ENCODE measurements around the gene IGDCC3. TPM values are rescaled to one million over a fixed set of nuclear protein-coding genes. Genes with fewer than 3 reads are reported as not detected.

The IGDCC3 gene
- total and polyA plus RNA-seq, 2 donors (not counting 1 experiment from before 2014, with no cell fraction given) = not detected

- intact Hi-C loops (cut with micrococcal nuclease) = no loop called here
- Histone ChIP-seq H2AFZ (ENCODE audit: insufficient read depth, low read depth, low read length, poor library complexity, severe bottlenecking) (no peak overlapping the region), H3K4me2 (replicated peaks; ENCODE audit: low read depth, low read length, poor library complexity, severe bottlenecking) (no peak overlapping the region), H3K27ac (ENCODE audit: low read length in 2 of 2) (no peak overlapping the region), H3K9ac (ENCODE audit: low read length) (no peak overlapping the region), H3K4me3 (ENCODE audit: control extremely low read depth in 1 of 5, extremely low read depth in 1 of 5, insufficient read depth in 1 of 5, low read depth in 2 of 5, low read length in 4 of 5) (no peak overlapping the region), H3K27me3 (replicated peaks in 1 of 4; ENCODE audit: control extremely low read depth in 1 of 4, control insufficient read depth in 3 of 4, insufficient read depth in 4 of 4, low read length in 3 of 4) (peaks cover 0 to 43% (median 19%) of the 10 kb centered on the region in 4 experiments), H3K79me2 (ENCODE audit: control insufficient read depth, insufficient read depth, low read length) (no peaks in the 10 kb centered on the region), H3K9me3 (ENCODE audit: control extremely low read depth in 1 of 3, control insufficient read depth in 2 of 3, insufficient read depth in 1 of 3, low read length in 2 of 3) (peaks cover 0 to 3% (median 0%) of the 10 kb centered on the region in 3 donors), H3K4me1 (ENCODE audit: control insufficient read depth in 2 of 2, insufficient read depth in 2 of 2, low read length in 2 of 2) (peaks cover 10 to 13% of the 10 kb centered on the region in 2 donors), H3K36me3 (replicated peaks in 1 of 2; ENCODE audit: control extremely low read depth in 1 of 2, control insufficient read depth in 1 of 2, extremely low read depth in 1 of 2, insufficient read depth in 2 of 2, low read length in 1 of 2) (no peaks in the 10 kb centered on the region), H4K20me1 (ENCODE audit: control insufficient read depth, insufficient read depth, low read length, poor library complexity, severe bottlenecking) (no peaks in the 10 kb centered on the region)
- Mint-ChIP-seq H3K4me3 (no peak overlapping the region), H3K27ac (no peak overlapping the region), H3K9me3 (ENCODE audit: insufficient read depth) (no peaks in the 10 kb centered on the region), H3K27me3 (peaks cover 50% of the 10 kb centered on the region), H3K4me1 (peaks cover 5% of the 10 kb centered on the region)
- TF ChIP-seq EZH2 (IDR thresholded peaks at IDR 0.05; ENCODE audit: borderline replicate concordance, insufficient read depth, low read depth, low read length, poor library complexity, severe bottlenecking) = no peak
- TF ChIP-seq CTCF (IDR thresholded peaks at IDR 0.05) = no peak
- ATAC-seq (ENCODE audit: low read depth) (no peak), DNase-seq (no peak)
- CTCF ChIA-PET = interaction anchor here (1.3 to 2.0 kb wide), 2 partner anchors 8 to 358 kb away, joined by 3 to 7 read pairs; no protein-coding TSS in a partner anchor
- 98% methylated on average over 5 of the region's 10 CpGs for WGBS (ENCODE audit: insufficient coverage)
- POLR2A ChIA-PET = no interaction called here
Observed at GRCh38 chr15:65391732-65392131, 13.9 kb upstream of the IGDCC3 start.

GRCh38 chr15:65390447-65390846 lies 12.6 kb upstream of the IGDCC3 start:
- ATAC-seq (ENCODE audit: low read depth) (no peak), DNase-seq (no peak)
- Histone ChIP-seq H3K4me2 (replicated peaks; ENCODE audit: low read depth, low read length, poor library complexity, severe bottlenecking) (no peak overlapping the region), H3K27me3 (replicated peaks in 1 of 4; ENCODE audit: control extremely low read depth in 1 of 4, control insufficient read depth in 3 of 4, insufficient read depth in 4 of 4, low read length in 3 of 4) (peaks cover 0 to 34% (median 11%) of the 10 kb centered on the region in 4 experiments), H3K79me2 (ENCODE audit: control insufficient read depth, insufficient read depth, low read length) (no peaks in the 10 kb centered on the region), H3K9ac (ENCODE audit: low read length) (no peak overlapping the region), H3K27ac (ENCODE audit: low read length in 2 of 2) (no peak overlapping the region), H4K20me1 (ENCODE audit: control insufficient read depth, insufficient read depth, low read length, poor library complexity, severe bottlenecking) (no peaks in the 10 kb centered on the region), H3K4me1 (ENCODE audit: control insufficient read depth in 2 of 2, insufficient read depth in 2 of 2, low read length in 2 of 2) (peaks cover 1 to 2% of the 10 kb centered on the region in 2 donors), H2AFZ (ENCODE audit: insufficient read depth, low read depth, low read length, poor library complexity, severe bottlenecking) (no peak overlapping the region), H3K36me3 (replicated peaks in 1 of 2; ENCODE audit: control extremely low read depth in 1 of 2, control insufficient read depth in 1 of 2, extremely low read depth in 1 of 2, insufficient read depth in 2 of 2, low read length in 1 of 2) (no peaks in the 10 kb centered on the region), H3K9me3 (ENCODE audit: control extremely low read depth in 1 of 3, control insufficient read depth in 2 of 3, insufficient read depth in 1 of 3, low read length in 2 of 3) (peaks cover 0 to 3% (median 0%) of the 10 kb centered on the region in 3 donors), H3K4me3 (ENCODE audit: control extremely low read depth in 1 of 5, extremely low read depth in 1 of 5, insufficient read depth in 1 of 5, low read depth in 2 of 5, low read length in 4 of 5) (no peak overlapping the region)
- intact Hi-C loops (cut with micrococcal nuclease) = no loop called here
- H3K27ac Mint-ChIP-seq = no peak overlapping the region
- TF ChIP-seq EZH2 (IDR thresholded peaks at IDR 0.05; ENCODE audit: borderline replicate concordance, insufficient read depth, low read depth, low read length, poor library complexity, severe bottlenecking) = no peak
- no peak for TF ChIP-seq CTCF (IDR thresholded peaks at IDR 0.05)
- no peak overlapping the region for H3K4me3 Mint-ChIP-seq
- ChIA-PET POLR2A (no interaction called here), CTCF (interaction anchor here (0.7 to 2.0 kb wide), 2 partner anchors 10 to 74 kb away, joined by 4 to 7 read pairs; no protein-coding TSS in a partner anchor)
- H3K27me3 Mint-ChIP-seq = peaks cover 44% of the 10 kb centered on the region
- WGBS (ENCODE audit: insufficient coverage) = 100% methylated on average over 1 of the region's 1 CpG
- H3K9me3 Mint-ChIP-seq (ENCODE audit: insufficient read depth) = no peaks in the 10 kb centered on the region
- peaks cover 3% of the 10 kb centered on the region for H3K4me1 Mint-ChIP-seq
